GM23338 (cell line): ENCODE measurements around the gene PTPRN2. TPM values are rescaled to one million over a fixed set of nuclear protein-coding genes. Genes with fewer than 3 reads are reported as not detected.

ENCODE experiments used
- ATAC-seq: fragments of 200-7000 bp; cut with Tn5 transposase; 3 replicates; pipeline ENCODE4 v1.9.1; 2020
- DNase-seq: peaks from one replicate; pipeline ENCODE4 v3.0.0-alpha.2; 2015; ENCODE audit warnings: low spot score
- H2AFZ ChIP-seq: fragments of 200-600 bp; sonication (generic); 2 replicates; pipeline ENCODE4 v1.8.0; 2016; ENCODE audit warnings: antibody characterized with exemption, mild to moderate bottlenecking, moderate library complexity
- H3F3A ChIP-seq: fragments of 200-600 bp; sonication (generic); replicated peaks from 2 replicates; pipeline ENCODE4 v1.8.0; 2017; ENCODE audit warnings: antibody characterized with exemption, mixed run types, low read depth
- H3K27ac ChIP-seq: fragments of 200-600 bp; sonication (generic); 2 replicates; pipeline ENCODE4 v1.6.1; 2016; ENCODE audit warnings: low read depth
- H3K27me3 ChIP-seq: fragments of 200-600 bp; sonication (generic); 2 replicates; pipeline ENCODE4 v1.8.0; 2016; ENCODE audit warnings: mild to moderate bottlenecking, mixed run types, moderate library complexity; ENCODE audit not compliant: insufficient read depth
- H3K36me3 ChIP-seq: fragments of 200-600 bp; sonication (generic); 2 replicates; pipeline ENCODE4 v1.8.0; 2016; ENCODE audit warnings: mild to moderate bottlenecking; ENCODE audit not compliant: insufficient read depth
- H3K4me1 ChIP-seq: fragments of 200-600 bp; sonication (generic); 2 replicates; pipeline ENCODE4 v1.8.0; 2016; ENCODE audit warnings: mild to moderate bottlenecking, moderate library complexity; ENCODE audit not compliant: insufficient read depth
- H3K4me2 ChIP-seq: fragments of 200-600 bp; sonication (generic); 2 replicates; pipeline ENCODE4 v1.7.1; 2017; ENCODE audit warnings: mixed run types
- H3K4me3 ChIP-seq: fragments of 200-600 bp; sonication (generic); 2 replicates; pipeline ENCODE4 v1.6.1; 2016; ENCODE audit warnings: mixed run types
- H3K79me2 ChIP-seq: fragments of 200-600 bp; sonication (generic); replicated peaks from 2 replicates; pipeline ENCODE4 v1.8.0; 2017; ENCODE audit warnings: mild to moderate bottlenecking; ENCODE audit not compliant: insufficient read depth
- H3K9me2 ChIP-seq: fragments of 200-600 bp; sonication (generic); 2 replicates; pipeline ENCODE4 v1.8.0; 2017; ENCODE audit not compliant: insufficient read depth
- H4K20me1 ChIP-seq: fragments of 200-600 bp; sonication (generic); replicated peaks from 2 replicates; pipeline ENCODE4 v1.8.0; 2017; ENCODE audit warnings: mild to moderate bottlenecking; ENCODE audit not compliant: insufficient read depth
- H3K27ac Mint-ChIP-seq: 2 replicates; pipeline ENCODE4 v1.8.0; 2020; ENCODE audit warnings: inconsistent platforms, mild to moderate bottlenecking, moderate library complexity, mixed read lengths
- H3K27me3 Mint-ChIP-seq: 3 replicates; pipeline ENCODE4 v1.8.0; 2022; ENCODE audit warnings: low read depth, mild to moderate bottlenecking, moderate library complexity, mixed read lengths, inconsistent platforms; ENCODE audit not compliant: insufficient read depth, poor library complexity
- H3K36me3 Mint-ChIP-seq: 3 replicates; pipeline ENCODE4 v1.8.0; 2021; ENCODE audit warnings: low read depth, mild to moderate bottlenecking, inconsistent platforms, moderate library complexity, mixed read lengths
- H3K4me1 Mint-ChIP-seq: 3 replicates; pipeline ENCODE4 v1.8.0; 2020; ENCODE audit warnings: mild to moderate bottlenecking, inconsistent platforms, mixed read lengths
- H3K4me3 Mint-ChIP-seq: 3 replicates; pipeline ENCODE4 v1.8.0; 2021; ENCODE audit warnings: moderate library complexity, mild to moderate bottlenecking, inconsistent platforms, mixed read lengths
- H3K9me3 Mint-ChIP-seq: 3 replicates; pipeline ENCODE4 v1.8.0; 2020; ENCODE audit warnings: moderate library complexity, mild to moderate bottlenecking, inconsistent platforms, mixed read lengths
- CREB1 ChIP-seq: fragments of 250-450 bp; sonication (Bioruptor Pico); IDR thresholded peaks from 2 replicates; pipeline ENCODE4 v1.5.0; 2020; ENCODE audit warnings: low read depth, mild to moderate bottlenecking, moderate library complexity
- EZH2 ChIP-seq: fragments of 200-600 bp; sonication (generic); IDR thresholded peaks from one replicate; pipeline ENCODE4 v1.8.0; 2017; ENCODE audit warnings: antibody characterized with exemption, mild to moderate bottlenecking, low read depth; ENCODE audit not compliant: unreplicated experiment
- EZH2phosphoT487 ChIP-seq: fragments of 200-600 bp; sonication (generic); IDR thresholded peaks from one replicate; pipeline ENCODE4 v1.8.1; 2018; ENCODE audit warnings: antibody characterized with exemption; ENCODE audit not compliant: unreplicated experiment
- JUNB ChIP-seq: IDR thresholded peaks from one replicate; pipeline ENCODE4 v1.6.1; 2016; ENCODE audit warnings: antibody characterized with exemption; ENCODE audit not compliant: unreplicated experiment
- NANOG ChIP-seq: IDR thresholded peaks from 2 replicates; pipeline ENCODE4 v1.6.1; 2016; ENCODE audit warnings: antibody characterized with exemption, borderline replicate concordance
- POLR2AphosphoS5 ChIP-seq: IDR thresholded peaks from 2 replicates; pipeline ENCODE4 v1.6.1; 2016; ENCODE audit warnings: antibody characterized with exemption, low read depth
- REST ChIP-seq: IDR thresholded peaks from one replicate; pipeline ENCODE4 v1.6.1; 2018; ENCODE audit warnings: antibody characterized with exemption; ENCODE audit not compliant: unreplicated experiment
- STAT1 ChIP-seq: IDR thresholded peaks from one replicate; pipeline ENCODE4 v1.6.1; 2016; ENCODE audit warnings: antibody characterized with exemption; ENCODE audit not compliant: unreplicated experiment
- ZNF114 ChIP-seq: fragments of 250-450 bp; sonication (Bioruptor Pico); IDR thresholded peaks from 2 replicates; pipeline ENCODE4 v1.5.0; 2020; ENCODE audit warnings: mild to moderate bottlenecking, moderate library complexity
- ZNF331 ChIP-seq: fragments of 250-450 bp; sonication (Bioruptor Pico); IDR thresholded peaks from 2 replicates; pipeline ENCODE4 v1.5.0; 2020; ENCODE audit warnings: low read depth, mild to moderate bottlenecking, moderate library complexity
- polyA plus RNA-seq: library from polyadenylated mRNA; unstranded; fragments of >200 nt; fragmentation: Nextera tagmentation; extraction: Ambion mirVana; gene quantifications from 2 replicates; pipeline ENCODE4 v1.2.1, GENCODE V29; 2016
- total RNA-seq: library from RNA; depleted of rRNA; stranded (reverse); fragments of >200 nt; shearing (Covaris generic); gene quantifications from 2 replicates; pipeline ENCODE4 v1.2.3, GENCODE V29; 2014
- TF ChIP-seq, protein P1 (sequence below): IDR thresholded peaks from 2 replicates; pipeline ENCODE4 v1.6.1; 2016; ENCODE audit warnings: antibody characterized with exemption
- TF ChIP-seq, protein P2 (sequence below): fragments of 250-450 bp; sonication (Bioruptor Pico); IDR thresholded peaks from 2 replicates; pipeline ENCODE4 v1.5.0; 2020; ENCODE audit warnings: mild to moderate bottlenecking, moderate library complexity
- TF ChIP-seq, protein P3 (sequence below), 2 experiments: fragments of 200-600 bp in 1 of 2; sonication (generic) in 1 of 2; conservative IDR thresholded peaks; 2 replicates each; pipeline versions ENCODE4 v1.5.1 to v1.6.1; 2016 to 2017; ENCODE audit warnings: antibody characterized with exemption in 2 of 2, low read depth in 2 of 2, mild to moderate bottlenecking in 2 of 2, moderate library complexity in 1 of 2

PTPRN2 gene
- total and polyA plus RNA-seq, 2 experiments from 2014 or later = 0.87 to 4.0 TPM

DNA sequence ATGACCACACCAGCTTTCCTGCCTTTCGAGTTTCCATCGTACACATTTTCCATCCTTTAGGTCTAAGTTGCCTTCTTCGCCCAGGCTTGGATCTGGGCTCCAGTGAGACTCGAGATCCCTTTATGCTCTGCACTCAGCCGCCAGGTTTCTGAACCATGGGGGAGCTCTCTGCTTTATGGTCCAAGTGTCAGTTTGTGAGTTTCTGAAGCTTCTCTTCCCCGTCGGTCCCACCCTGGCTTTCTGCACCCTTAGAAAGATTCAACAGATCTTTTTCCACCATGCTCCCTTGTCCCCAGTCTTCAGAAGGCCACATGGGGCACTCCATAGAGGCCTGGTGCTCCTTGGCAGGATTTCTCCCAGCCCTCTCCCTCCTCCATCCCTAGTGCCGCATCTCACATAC is 402.0 kb downstream of the PTPRN2 start:
- no peak overlapping the region for H3K27ac Mint-ChIP-seq
- Histone ChIP-seq H3K36me3 (peaks cover 4% of the 10 kb centered on the region), H3K27ac (no peak overlapping the region), H3K9me2 (no peaks in the 10 kb centered on the region), H4K20me1 (no peaks in the 10 kb centered on the region), H3K4me1 (no peaks in the 10 kb centered on the region), H3K4me2 (no peak overlapping the region), H3K27me3 (no peaks in the 10 kb centered on the region), H3K4me3 (no peak overlapping the region), H3F3A (no peaks in the 10 kb centered on the region), H2AFZ (no peak overlapping the region), H3K79me2 (no peaks in the 10 kb centered on the region)
- peaks cover 91% of the 10 kb centered on the region for H3K9me3 Mint-ChIP-seq
- H3K36me3 Mint-ChIP-seq = peaks cover 54% of the 10 kb centered on the region
- ATAC-seq (no peak), DNase-seq (no peak)
- no peaks in the 10 kb centered on the region for H3K4me1 Mint-ChIP-seq
- H3K4me3 Mint-ChIP-seq = no peak overlapping the region
- TF ChIP-seq EZH2phosphoT487 = no peak
- TF ChIP-seq EZH2 = no peak
- no peak for TF ChIP-seq POLR2AphosphoS5
- no peak for TF ChIP-seq ZNF331 (CRISPR knock-in tag)
- TF ChIP-seq NANOG = no peak
- TF ChIP-seq, protein P1, sequence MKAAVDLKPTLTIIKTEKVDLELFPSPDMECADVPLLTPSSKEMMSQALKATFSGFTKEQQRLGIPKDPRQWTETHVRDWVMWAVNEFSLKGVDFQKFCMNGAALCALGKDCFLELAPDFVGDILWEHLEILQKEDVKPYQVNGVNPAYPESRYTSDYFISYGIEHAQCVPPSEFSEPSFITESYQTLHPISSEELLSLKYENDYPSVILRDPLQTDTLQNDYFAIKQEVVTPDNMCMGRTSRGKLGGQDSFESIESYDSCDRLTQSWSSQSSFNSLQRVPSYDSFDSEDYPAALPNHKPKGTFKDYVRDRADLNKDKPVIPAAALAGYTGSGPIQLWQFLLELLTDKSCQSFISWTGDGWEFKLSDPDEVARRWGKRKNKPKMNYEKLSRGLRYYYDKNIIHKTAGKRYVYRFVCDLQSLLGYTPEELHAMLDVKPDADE = no peak
- TF ChIP-seq STAT1 = no peak
- TF ChIP-seq, protein P2, sequence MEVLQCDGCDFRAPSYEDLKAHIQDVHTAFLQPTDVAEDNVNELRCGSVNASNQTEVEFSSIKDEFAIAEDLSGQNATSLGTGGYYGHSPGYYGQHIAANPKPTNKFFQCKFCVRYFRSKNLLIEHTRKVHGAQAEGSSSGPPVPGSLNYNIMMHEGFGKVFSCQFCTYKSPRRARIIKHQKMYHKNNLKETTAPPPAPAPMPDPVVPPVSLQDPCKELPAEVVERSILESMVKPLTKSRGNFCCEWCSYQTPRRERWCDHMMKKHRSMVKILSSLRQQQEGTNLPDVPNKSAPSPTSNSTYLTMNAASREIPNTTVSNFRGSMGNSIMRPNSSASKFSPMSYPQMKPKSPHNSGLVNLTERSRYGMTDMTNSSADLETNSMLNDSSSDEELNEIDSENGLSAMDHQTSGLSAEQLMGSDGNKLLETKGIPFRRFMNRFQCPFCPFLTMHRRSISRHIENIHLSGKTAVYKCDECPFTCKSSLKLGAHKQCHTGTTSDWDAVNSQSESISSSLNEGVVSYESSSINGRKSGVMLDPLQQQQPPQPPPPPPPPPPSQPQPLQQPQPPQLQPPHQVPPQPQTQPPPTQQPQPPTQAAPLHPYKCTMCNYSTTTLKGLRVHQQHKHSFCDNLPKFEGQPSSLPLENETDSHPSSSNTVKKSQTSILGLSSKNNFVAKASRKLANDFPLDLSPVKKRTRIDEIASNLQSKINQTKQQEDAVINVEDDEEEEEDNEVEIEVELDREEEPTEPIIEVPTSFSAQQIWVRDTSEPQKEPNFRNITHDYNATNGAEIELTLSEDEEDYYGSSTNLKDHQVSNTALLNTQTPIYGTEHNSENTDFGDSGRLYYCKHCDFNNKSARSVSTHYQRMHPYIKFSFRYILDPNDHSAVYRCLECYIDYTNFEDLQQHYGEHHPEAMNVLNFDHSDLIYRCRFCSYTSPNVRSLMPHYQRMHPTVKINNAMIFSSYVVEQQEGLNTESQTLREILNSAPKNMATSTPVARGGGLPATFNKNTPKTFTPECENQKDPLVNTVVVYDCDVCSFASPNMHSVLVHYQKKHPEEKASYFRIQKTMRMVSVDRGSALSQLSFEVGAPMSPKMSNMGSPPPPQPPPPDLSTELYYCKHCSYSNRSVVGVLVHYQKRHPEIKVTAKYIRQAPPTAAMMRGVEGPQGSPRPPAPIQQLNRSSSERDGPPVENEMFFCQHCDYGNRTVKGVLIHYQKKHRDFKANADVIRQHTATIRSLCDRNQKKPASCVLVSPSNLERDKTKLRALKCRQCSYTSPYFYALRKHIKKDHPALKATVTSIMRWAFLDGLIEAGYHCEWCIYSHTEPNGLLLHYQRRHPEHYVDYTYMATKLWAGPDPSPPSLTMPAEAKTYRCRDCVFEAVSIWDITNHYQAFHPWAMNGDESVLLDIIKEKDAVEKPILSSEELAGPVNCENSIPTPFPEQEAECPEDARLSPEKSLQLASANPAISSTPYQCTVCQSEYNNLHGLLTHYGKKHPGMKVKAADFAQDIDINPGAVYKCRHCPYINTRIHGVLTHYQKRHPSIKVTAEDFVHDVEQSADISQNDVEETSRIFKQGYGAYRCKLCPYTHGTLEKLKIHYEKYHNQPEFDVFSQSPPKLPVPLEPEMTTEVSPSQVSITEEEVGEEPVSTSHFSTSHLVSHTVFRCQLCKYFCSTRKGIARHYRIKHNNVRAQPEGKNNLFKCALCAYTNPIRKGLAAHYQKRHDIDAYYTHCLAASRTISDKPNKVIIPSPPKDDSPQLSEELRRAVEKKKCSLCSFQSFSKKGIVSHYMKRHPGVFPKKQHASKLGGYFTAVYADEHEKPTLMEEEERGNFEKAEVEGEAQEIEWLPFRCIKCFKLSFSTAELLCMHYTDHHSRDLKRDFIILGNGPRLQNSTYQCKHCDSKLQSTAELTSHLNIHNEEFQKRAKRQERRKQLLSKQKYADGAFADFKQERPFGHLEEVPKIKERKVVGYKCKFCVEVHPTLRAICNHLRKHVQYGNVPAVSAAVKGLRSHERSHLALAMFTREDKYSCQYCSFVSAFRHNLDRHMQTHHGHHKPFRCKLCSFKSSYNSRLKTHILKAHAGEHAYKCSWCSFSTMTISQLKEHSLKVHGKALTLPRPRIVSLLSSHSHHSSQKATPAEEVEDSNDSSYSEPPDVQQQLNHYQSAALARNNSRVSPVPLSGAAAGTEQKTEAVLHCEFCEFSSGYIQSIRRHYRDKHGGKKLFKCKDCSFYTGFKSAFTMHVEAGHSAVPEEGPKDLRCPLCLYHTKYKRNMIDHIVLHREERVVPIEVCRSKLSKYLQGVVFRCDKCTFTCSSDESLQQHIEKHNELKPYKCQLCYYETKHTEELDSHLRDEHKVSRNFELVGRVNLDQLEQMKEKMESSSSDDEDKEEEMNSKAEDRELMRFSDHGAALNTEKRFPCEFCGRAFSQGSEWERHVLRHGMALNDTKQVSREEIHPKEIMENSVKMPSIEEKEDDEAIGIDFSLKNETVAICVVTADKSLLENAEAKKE (CRISPR knock-in tag) = no peak
- no peak for TF ChIP-seq JUNB
- no peak for TF ChIP-seq ZNF114
- TF ChIP-seq, protein P3, sequence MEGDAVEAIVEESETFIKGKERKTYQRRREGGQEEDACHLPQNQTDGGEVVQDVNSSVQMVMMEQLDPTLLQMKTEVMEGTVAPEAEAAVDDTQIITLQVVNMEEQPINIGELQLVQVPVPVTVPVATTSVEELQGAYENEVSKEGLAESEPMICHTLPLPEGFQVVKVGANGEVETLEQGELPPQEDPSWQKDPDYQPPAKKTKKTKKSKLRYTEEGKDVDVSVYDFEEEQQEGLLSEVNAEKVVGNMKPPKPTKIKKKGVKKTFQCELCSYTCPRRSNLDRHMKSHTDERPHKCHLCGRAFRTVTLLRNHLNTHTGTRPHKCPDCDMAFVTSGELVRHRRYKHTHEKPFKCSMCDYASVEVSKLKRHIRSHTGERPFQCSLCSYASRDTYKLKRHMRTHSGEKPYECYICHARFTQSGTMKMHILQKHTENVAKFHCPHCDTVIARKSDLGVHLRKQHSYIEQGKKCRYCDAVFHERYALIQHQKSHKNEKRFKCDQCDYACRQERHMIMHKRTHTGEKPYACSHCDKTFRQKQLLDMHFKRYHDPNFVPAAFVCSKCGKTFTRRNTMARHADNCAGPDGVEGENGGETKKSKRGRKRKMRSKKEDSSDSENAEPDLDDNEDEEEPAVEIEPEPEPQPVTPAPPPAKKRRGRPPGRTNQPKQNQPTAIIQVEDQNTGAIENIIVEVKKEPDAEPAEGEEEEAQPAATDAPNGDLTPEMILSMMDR (conservative IDR thresholded peaks at IDR 0.05; ENCODE audit: low read depth in 2 of 2) = no peak
- TF ChIP-seq CREB1 (CRISPR knock-in tag) = no peak
- no peak for TF ChIP-seq REST
- peaks cover 3% of the 10 kb centered on the region for H3K27me3 Mint-ChIP-seq
